ENCODE results near the gene PIH1D2. TPM values are rescaled to one million over a fixed set of nuclear protein-coding genes. Genes with fewer than 3 reads are reported as not detected.

PIH1D2 gene
- total and polyA plus RNA-seq, 4 donors = 5.1 to 14.5 (median 10.0) TPM

DNA sequence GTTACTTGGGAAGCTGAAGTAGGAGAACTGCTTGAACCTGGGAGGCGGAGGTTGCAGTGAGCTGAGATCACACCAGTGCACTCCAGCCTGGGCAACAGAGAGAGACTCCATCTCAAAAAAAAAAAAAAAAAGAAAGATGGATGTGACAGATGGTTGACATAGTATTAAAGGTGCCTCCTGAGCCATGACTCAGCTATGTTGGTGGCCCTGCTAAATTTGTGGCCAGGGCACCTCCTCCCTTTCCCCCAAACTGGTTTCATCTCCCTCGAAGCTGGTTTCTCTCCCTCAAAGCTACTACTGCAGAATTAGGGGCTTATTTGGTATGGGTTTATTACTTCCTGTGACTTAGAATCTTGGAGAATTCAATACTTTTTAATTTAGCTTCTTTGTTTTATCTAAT is 44.4 kb upstream of the PIH1D2 start:
- ATAC-seq (ENCODE audit: insufficient read depth, low FRiP score) (no peak), DNase-seq (no peak)
- Histone ChIP-seq H3K9ac (ENCODE audit: insufficient read depth in 1 of 2, low read length in 2 of 2) (no peak overlapping the region), H3K9me3 (ENCODE audit: control insufficient read depth in 4 of 4, insufficient read depth in 3 of 4, low read length in 3 of 4) (no peaks in the 10 kb centered on the region), H3K36me3 (ENCODE audit: control insufficient read depth in 4 of 4, insufficient read depth in 4 of 4, low read length in 4 of 4) (peaks cover 0 to 4% (median 0%) of the 10 kb centered on the region in 4 donors), H3K27ac (ENCODE audit: low read depth in 1 of 2, low read length in 1 of 2) (no peak overlapping the region), H3K4me1 (ENCODE audit: control insufficient read depth in 5 of 5, insufficient read depth in 5 of 5, low read length in 5 of 5) (no peaks in the 10 kb centered on the region), H3K27me3 (ENCODE audit: control insufficient read depth in 3 of 3, insufficient read depth in 3 of 3, low read length in 2 of 3) (no peaks in the 10 kb centered on the region), H3K4me3 (no peak overlapping the region)
- TF ChIP-seq, protein P1, sequence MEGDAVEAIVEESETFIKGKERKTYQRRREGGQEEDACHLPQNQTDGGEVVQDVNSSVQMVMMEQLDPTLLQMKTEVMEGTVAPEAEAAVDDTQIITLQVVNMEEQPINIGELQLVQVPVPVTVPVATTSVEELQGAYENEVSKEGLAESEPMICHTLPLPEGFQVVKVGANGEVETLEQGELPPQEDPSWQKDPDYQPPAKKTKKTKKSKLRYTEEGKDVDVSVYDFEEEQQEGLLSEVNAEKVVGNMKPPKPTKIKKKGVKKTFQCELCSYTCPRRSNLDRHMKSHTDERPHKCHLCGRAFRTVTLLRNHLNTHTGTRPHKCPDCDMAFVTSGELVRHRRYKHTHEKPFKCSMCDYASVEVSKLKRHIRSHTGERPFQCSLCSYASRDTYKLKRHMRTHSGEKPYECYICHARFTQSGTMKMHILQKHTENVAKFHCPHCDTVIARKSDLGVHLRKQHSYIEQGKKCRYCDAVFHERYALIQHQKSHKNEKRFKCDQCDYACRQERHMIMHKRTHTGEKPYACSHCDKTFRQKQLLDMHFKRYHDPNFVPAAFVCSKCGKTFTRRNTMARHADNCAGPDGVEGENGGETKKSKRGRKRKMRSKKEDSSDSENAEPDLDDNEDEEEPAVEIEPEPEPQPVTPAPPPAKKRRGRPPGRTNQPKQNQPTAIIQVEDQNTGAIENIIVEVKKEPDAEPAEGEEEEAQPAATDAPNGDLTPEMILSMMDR (IDR thresholded peaks at IDR 0.05; ENCODE audit: control extremely low read depth, extremely low read depth) = no peak
- WGBS, 2 donors = 74 to 84% methylated on average over 2 of the region's 2 CpGs

DNA sequence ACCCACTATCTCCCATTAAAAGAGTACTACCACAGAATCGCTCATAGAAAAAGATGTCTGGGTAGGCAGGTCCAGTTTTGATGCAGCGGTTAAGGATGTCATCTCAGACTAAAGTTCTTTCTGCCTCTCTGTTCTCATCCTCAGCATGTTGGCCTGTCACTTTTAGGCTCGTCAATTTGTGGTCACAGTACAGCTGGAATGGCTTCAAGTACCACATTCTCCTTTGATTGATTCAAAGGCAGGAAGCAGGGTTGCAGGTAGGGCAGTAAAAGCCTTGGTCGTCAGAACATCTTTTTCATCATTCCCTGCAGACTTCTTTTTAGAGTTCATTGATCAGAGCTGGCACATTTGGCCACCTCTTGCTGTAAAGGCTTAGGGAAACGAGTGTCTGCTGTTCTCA is 41.6 kb upstream of the PIH1D2 start:
- Histone ChIP-seq H3K9ac (ENCODE audit: insufficient read depth in 1 of 2, low read length in 2 of 2) (no peak overlapping the region), H3K27me3 (ENCODE audit: control insufficient read depth in 3 of 3, insufficient read depth in 3 of 3, low read length in 2 of 3) (no peaks in the 10 kb centered on the region), H3K9me3 (ENCODE audit: control insufficient read depth in 4 of 4, insufficient read depth in 3 of 4, low read length in 3 of 4) (no peaks in the 10 kb centered on the region), H3K27ac (ENCODE audit: low read depth in 1 of 2, low read length in 1 of 2) (no peak overlapping the region), H3K36me3 (ENCODE audit: control insufficient read depth in 4 of 4, insufficient read depth in 4 of 4, low read length in 4 of 4) (peaks cover 0 to 4% (median 0%) of the 10 kb centered on the region in 4 donors), H3K4me1 (ENCODE audit: control insufficient read depth in 5 of 5, insufficient read depth in 5 of 5, low read length in 5 of 5) (no peaks in the 10 kb centered on the region), H3K4me3 (no peak overlapping the region)
- ATAC-seq (ENCODE audit: insufficient read depth, low FRiP score) (no peak), DNase-seq (no peak)
- TF ChIP-seq, protein P1 (IDR thresholded peaks at IDR 0.05; ENCODE audit: control extremely low read depth, extremely low read depth) = no peak
- 79 to 83% methylated on average over 5 of the region's 5 CpGs for WGBS, 2 donors

DNA sequence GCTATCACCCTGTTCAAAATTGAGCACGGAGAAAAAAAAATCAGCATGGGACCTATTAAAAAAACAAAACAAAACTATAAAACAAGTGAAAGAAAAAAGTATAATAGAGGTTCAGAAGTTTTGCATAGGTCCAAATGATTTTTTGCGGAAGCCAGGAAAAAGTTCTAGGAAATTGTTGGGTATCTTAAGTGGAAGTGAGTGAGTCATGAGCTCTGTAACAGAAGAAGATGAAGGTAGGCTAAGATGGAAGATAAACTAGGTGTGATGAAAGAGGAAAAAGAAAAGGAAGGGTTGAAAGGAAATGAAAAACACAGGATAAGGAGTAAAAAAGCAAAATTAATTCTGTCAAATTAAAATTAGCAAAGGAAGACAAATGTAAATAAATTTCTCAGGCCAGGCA is 40.6 kb upstream of the PIH1D2 start:
- TF ChIP-seq, protein P1 (IDR thresholded peaks at IDR 0.05; ENCODE audit: control extremely low read depth, extremely low read depth) = no peak
- Histone ChIP-seq H3K27ac (ENCODE audit: low read depth in 1 of 2, low read length in 1 of 2) (no peak overlapping the region), H3K4me1 (ENCODE audit: control insufficient read depth in 5 of 5, insufficient read depth in 5 of 5, low read length in 5 of 5) (no peaks in the 10 kb centered on the region), H3K36me3 (ENCODE audit: control insufficient read depth in 4 of 4, insufficient read depth in 4 of 4, low read length in 4 of 4) (peaks cover 0 to 4% (median 0%) of the 10 kb centered on the region in 4 donors), H3K27me3 (ENCODE audit: control insufficient read depth in 3 of 3, insufficient read depth in 3 of 3, low read length in 2 of 3) (no peaks in the 10 kb centered on the region), H3K9ac (ENCODE audit: insufficient read depth in 1 of 2, low read length in 2 of 2) (no peak overlapping the region), H3K9me3 (ENCODE audit: control insufficient read depth in 4 of 4, insufficient read depth in 3 of 4, low read length in 3 of 4) (no peaks in the 10 kb centered on the region), H3K4me3 (no peak overlapping the region)
- WGBS, 2 donors = 90 to 94% methylated on average over 2 of the region's 2 CpGs
- DNase-seq (no peak), ATAC-seq (ENCODE audit: insufficient read depth, low FRiP score) (no peak)

Data from lung (tissue), 12 donors.